ENCODE measurements around the gene CCDC32. TPM values are rescaled to one million over a fixed set of nuclear protein-coding genes. Genes with fewer than 3 reads are reported as not detected.

Gene CCDC32
- polyA plus RNA-seq, 2 of the 4 experiments (the other 2 are of a cell fraction), result 9.7 to 27.0 TPM

DNA sequence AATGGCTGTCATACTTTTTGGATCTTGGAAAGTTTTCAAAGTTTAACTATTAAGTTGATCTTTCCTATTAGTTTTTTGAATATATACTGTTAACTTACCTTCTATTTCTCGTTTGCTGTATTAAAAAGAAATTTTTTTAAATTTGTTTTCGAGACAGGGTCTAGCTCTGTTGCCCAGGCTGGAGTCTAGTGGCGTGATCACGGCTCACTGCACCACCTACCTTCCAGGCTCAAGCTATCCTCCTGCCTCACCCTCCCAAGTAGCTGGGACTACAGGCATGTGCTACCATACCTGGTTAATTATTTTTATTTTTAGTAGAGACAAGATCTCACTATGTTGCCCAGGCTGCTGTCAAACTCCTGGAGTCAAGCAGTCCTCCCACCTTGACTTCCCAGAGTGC lies 33.8 kb upstream of the CCDC32 start:
- Histone ChIP-seq H3K4me1 (peaks cover 14% of the 10 kb centered on the region; the same call in 2 of the 3 replicates), H3K4me3 (no peak overlapping the region), H3K9me3 (no peaks in the 10 kb centered on the region), H3K4me2 (no peak overlapping the region), H3K27ac (no peak overlapping the region)
- CTCF ChIA-PET, result interaction anchor here (0.7 to 1.8 kb wide), 4 partner anchors 9 to 293 kb away, joined by 3 to 7 read pairs (median 4); no protein-coding TSS in a partner anchor
- 77% methylated on average over 4 of the region's 4 CpGs for WGBS (ENCODE audit: missing lambda C conversion rate)
- TF ChIP-seq FOSL2 (IDR thresholded peaks at IDR 0.05) (no peak), FOSL2 (CRISPR knock-in tag; IDR thresholded peaks at IDR 0.05) (no peak)
- ATAC-seq, result no peak
- POLR2A ChIA-PET, result interaction anchor here (0.6 kb wide), 1 partner anchor 9 kb away, joined by 3 read pairs; no protein-coding TSS in a partner anchor
- FAIRE-seq, result no peak
- no peak for DNase-seq (ENCODE audit: low read depth in 1 of 2, low spot score in 1 of 2)

DNA sequence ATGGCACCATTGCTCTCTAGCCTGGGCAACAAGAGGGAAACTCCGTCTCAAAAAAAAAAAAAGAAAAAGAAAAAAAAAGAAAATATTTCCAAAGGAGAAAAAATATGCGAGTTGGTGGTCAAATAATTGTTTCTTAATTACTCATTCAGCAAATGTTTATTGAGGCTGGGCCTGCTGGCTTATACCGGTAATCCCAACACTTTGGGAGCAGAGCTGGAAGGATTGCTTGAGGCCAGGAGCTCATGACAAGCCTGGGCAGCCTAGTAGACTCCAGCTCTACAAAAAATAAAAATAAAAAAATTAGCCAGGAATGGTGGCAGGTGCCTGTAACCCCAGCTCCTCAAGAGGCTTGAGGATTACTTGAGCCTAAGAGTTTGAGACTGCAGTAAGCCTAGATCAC lies 33.3 kb upstream of the CCDC32 start:
- Histone ChIP-seq H3K4me3 (no peak overlapping the region), H3K4me2 (no peak overlapping the region), H3K4me1 (peaks cover 18% of the 10 kb centered on the region; the same call in 2 of the 3 replicates), H3K27ac (no peak overlapping the region), H3K9me3 (no peaks in the 10 kb centered on the region)
- no peak for DNase-seq (ENCODE audit: low read depth in 1 of 2, low spot score in 1 of 2)
- no peak for TF ChIP-seq TFCP2L1 (CRISPR knock-in tag; IDR thresholded peaks at IDR 0.05)
- TF ChIP-seq CEBPB (IDR thresholded peaks at IDR 0.05), result no peak
- TF ChIP-seq HOXA7 (CRISPR knock-in tag; IDR thresholded peaks at IDR 0.05), result no peak
- no peak for TF ChIP-seq ZC3H11A (IDR thresholded peaks at IDR 0.05)
- TF ChIP-seq, protein P1, sequence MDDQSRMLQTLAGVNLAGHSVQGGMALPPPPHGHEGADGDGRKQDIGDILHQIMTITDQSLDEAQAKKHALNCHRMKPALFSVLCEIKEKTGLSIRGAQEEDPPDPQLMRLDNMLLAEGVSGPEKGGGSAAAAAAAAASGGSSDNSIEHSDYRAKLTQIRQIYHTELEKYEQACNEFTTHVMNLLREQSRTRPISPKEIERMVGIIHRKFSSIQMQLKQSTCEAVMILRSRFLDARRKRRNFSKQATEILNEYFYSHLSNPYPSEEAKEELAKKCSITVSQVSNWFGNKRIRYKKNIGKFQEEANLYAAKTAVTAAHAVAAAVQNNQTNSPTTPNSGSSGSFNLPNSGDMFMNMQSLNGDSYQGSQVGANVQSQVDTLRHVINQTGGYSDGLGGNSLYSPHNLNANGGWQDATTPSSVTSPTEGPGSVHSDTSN (IDR thresholded peaks at IDR 0.05), result no peak
- no peak for TF ChIP-seq FOSL2 (IDR thresholded peaks at IDR 0.05)
- no peak for TF ChIP-seq FOSL2 (CRISPR knock-in tag; IDR thresholded peaks at IDR 0.05)
- no peak for TF ChIP-seq EHMT2 (IDR thresholded peaks at IDR 0.05; ENCODE audit: low read depth)
- TF ChIP-seq, protein P2, sequence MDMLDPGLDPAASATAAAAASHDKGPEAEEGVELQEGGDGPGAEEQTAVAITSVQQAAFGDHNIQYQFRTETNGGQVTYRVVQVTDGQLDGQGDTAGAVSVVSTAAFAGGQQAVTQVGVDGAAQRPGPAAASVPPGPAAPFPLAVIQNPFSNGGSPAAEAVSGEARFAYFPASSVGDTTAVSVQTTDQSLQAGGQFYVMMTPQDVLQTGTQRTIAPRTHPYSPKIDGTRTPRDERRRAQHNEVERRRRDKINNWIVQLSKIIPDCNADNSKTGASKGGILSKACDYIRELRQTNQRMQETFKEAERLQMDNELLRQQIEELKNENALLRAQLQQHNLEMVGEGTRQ (IDR thresholded peaks at IDR 0.05), result no peak
- TF ChIP-seq ESRRA (IDR thresholded peaks at IDR 0.05; ENCODE audit: borderline replicate concordance, low read length), result no peak
- TF ChIP-seq RNF2 (IDR thresholded peaks at IDR 0.05; ENCODE audit: borderline replicate concordance, low read depth), result no peak
- TF ChIP-seq ZNF302 (CRISPR knock-in tag; IDR thresholded peaks at IDR 0.05), result no peak
- TF ChIP-seq, protein P3, sequence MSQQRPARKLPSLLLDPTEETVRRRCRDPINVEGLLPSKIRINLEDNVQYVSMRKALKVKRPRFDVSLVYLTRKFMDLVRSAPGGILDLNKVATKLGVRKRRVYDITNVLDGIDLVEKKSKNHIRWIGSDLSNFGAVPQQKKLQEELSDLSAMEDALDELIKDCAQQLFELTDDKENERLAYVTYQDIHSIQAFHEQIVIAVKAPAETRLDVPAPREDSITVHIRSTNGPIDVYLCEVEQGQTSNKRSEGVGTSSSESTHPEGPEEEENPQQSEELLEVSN (IDR thresholded peaks at IDR 0.05; ENCODE audit: borderline replicate concordance, low read depth), result no peak
- TF ChIP-seq NR3C1 (IDR thresholded peaks at IDR 0.05), result no peak
- TF ChIP-seq FOSB (CRISPR knock-in tag; IDR thresholded peaks at IDR 0.05), result no peak
- no peak for TF ChIP-seq CHD4 (IDR thresholded peaks at IDR 0.05; ENCODE audit: borderline replicate concordance)
- TF ChIP-seq, protein P4, sequence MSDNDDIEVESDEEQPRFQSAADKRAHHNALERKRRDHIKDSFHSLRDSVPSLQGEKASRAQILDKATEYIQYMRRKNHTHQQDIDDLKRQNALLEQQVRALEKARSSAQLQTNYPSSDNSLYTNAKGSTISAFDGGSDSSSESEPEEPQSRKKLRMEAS (IDR thresholded peaks at IDR 0.05), result no peak
- no peak for TF ChIP-seq TP53 (CRISPR knock-in tag; IDR thresholded peaks at IDR 0.05)
- no peak for TF ChIP-seq MAZ (IDR thresholded peaks at IDR 0.05; ENCODE audit: borderline replicate concordance, low read depth, low read length)
- CTCF ChIA-PET, result interaction anchor here (0.7 to 1.8 kb wide), 4 partner anchors 8 to 294 kb away, joined by 3 to 7 read pairs (median 4); no protein-coding TSS in a partner anchor
- FAIRE-seq, result no peak
- POLR2A ChIA-PET, result no interaction called here
- WGBS (ENCODE audit: missing lambda C conversion rate), result 34% methylated on average over 3 of the region's 3 CpGs
- ATAC-seq, result no peak

DNA sequence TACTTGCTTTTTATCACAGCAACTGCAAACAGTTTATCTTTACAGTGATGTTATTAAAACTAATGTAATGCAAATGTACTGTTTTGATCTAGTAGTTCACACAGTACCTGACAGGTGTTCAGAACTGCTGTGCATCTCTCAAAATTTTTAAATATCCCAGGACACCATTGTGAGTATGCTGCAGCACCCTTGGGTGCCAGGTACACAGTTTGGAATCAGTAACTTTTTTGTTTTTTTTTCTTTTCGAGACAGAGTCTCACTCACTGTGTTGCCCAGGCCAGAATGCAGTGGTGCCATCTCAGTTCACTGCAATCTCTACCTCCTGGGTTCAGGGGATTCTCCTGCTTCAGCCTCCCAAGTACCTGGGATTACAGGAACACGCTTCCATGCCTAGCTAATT lies 32.2 kb upstream of the CCDC32 start:
- DNase-seq (ENCODE audit: low read depth in 1 of 2, low spot score in 1 of 2), result no peak
- H3K4me3 ChIP-seq, result no peak overlapping the region
- TF ChIP-seq EHMT2 (IDR thresholded peaks at IDR 0.05; ENCODE audit: low read depth) (no peak), TP53 (CRISPR knock-in tag; IDR thresholded peaks at IDR 0.05) (no peak), CEBPB (IDR thresholded peaks at IDR 0.05) (no peak), MAZ (IDR thresholded peaks at IDR 0.05; ENCODE audit: borderline replicate concordance, low read depth, low read length) (no peak), CHD2 (IDR thresholded peaks at IDR 0.05; ENCODE audit: low read length, partially characterized antibody) (no peak), JUNB (IDR thresholded peaks at IDR 0.05) (no peak), EP300 (IDR thresholded peaks at IDR 0.05) (no peak), MAFK (IDR thresholded peaks at IDR 0.05; ENCODE audit: partially characterized antibody) (no peak), ESRRA (IDR thresholded peaks at IDR 0.05; ENCODE audit: borderline replicate concordance, low read length) (no peak)
- TF ChIP-seq, protein P1 (IDR thresholded peaks at IDR 0.05), result no peak
- TF ChIP-seq, protein P5, sequence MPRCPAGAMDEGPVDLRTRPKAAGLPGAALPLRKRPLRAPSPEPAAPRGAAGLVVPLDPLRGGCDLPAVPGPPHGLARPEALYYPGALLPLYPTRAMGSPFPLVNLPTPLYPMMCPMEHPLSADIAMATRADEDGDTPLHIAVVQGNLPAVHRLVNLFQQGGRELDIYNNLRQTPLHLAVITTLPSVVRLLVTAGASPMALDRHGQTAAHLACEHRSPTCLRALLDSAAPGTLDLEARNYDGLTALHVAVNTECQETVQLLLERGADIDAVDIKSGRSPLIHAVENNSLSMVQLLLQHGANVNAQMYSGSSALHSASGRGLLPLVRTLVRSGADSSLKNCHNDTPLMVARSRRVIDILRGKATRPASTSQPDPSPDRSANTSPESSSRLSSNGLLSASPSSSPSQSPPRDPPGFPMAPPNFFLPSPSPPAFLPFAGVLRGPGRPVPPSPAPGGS (IDR thresholded peaks at IDR 0.05), result no peak
- TF ChIP-seq, protein P6, sequence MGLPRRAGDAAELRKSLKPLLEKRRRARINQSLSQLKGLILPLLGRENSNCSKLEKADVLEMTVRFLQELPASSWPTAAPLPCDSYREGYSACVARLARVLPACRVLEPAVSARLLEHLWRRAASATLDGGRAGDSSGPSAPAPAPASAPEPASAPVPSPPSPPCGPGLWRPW (IDR thresholded peaks at IDR 0.05), result no peak
- FAIRE-seq, result no peak
- H3K4me2 ChIP-seq, result no peak overlapping the region
- H3K9me3 ChIP-seq, result no peaks in the 10 kb centered on the region
- WGBS (ENCODE audit: missing lambda C conversion rate), result 97% methylated on average over 2 of the region's 2 CpGs
- CTCF ChIA-PET, result no interaction called here
- no peak overlapping the region for H3K27ac ChIP-seq
- POLR2A ChIA-PET, result no interaction called here
- H3K4me1 ChIP-seq, result peaks cover 19% of the 10 kb centered on the region; the same call in 2 of the 3 replicates
- no peak for ATAC-seq

Measured in A549 (cell line).